GM21360 (cell line): Measurements from ENCODE around the gene RSPH9.

Experiments used
- ATAC-seq: cut with Tn5 transposase; IDR thresholded peaks from one replicate; pipeline ENCODE4 v1.9.1; 2021; ENCODE audit warnings: mild to moderate bottlenecking, moderate library complexity; ENCODE audit not compliant: unreplicated experiment

RSPH9 gene

GRCh38 chr6:43667245-43668150, 22.7 kb downstream of the RSPH9 start:
- peak; percentile 39 for ATAC-seq

DNA sequence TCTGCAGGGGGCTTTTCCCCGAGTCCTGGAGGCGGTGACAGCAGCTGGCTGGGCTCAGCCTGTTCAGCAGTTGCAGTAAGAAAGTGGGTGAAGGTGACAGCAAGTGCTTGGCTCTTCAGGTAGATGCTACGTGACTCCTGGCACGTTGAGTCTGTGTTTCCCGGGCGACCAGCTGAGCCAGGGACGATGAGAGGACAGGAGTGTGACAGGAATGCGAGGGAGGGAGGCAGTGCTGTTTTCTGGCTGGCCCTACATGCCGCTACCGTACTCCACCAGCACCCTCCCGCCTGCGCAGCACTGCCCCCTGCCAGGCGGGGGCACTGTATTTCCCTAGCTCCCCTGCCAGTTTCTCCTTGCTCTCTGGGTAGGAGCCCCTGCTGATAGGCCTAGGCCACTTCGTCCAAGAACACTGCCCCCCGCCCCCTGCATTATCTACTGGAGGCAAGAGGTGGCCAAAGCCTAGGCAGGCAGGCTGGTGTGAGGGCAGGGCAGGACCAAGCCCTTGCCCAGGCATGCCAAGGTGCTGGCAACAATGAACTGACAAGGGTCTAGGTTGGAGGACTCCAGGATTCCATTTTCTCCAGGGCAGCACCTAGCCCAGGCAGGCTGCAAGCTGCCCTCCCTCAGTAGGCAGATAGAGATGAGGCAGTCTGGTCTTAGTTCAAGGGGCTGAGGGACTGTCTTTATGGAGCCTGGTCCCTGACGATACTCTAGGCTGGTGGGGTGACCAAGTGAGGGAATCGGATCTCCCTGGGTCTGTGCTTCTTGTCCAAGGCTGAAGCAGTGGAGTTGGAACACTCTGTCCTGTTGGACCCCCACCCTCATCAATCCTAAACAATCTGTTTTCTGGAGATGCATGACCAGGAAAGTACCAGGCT, 23.6 kb downstream of the RSPH9 start:
- ATAC-seq = peak; percentile 40

GRCh38 chr6:43669050-43669921, 24.4 kb downstream of the RSPH9 start:
- no peak for ATAC-seq

DNA sequence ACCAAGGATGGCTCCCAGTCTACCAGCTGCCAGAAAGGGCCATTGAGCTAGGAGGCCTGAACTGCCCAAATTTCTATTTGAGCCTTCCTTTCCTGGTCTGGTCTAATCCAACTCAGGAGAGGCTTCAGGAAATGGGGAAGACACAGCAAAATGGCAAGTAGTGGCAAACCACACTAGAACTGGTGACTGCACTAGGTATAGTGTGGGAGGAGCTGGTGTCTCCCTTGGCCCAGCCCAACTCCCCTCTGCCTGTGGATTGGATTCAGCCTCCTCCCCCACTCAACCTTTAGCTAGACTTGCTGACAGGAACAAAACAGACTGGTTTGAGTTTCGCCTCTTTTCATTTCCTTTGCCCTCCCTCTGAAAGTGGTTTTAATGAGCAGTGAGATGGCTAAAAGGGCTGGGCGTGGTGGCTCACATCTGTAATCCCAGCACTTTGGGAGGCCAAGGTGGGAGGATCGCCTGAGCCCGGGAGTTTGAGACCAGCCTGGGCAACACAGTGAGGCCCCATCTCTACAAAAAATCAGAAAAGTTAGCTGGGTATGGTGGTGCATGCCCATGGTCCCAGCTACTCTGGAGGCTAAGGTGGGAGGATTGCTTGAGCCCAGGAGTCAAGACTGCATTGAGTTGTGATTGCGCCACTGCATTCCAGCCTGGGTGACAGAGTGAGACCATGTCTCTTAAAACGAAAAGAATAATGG, 25.2 kb downstream of the RSPH9 start:
- no peak for ATAC-seq

DNA sequence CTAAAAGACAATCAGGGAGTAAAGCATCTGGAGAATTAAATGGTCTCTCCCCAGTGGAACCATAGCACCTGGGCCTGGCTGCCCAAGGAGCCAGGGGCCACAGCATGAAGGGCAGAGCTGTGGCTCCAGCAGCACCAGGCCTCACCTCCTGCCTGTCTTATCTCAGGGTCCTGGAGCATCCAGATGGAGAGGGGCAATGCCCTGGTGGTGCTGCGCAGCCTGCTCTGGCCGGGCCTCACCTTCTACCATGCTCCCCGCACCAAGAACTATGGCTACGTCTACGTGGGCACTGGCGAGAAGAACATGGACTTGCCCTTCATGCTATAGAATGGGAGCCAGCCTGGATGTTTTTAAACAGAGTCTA, 25.8 kb downstream of the RSPH9 start:
- no peak for ATAC-seq

GRCh38 chr6:43671011-43671800, 26.4 kb downstream of the RSPH9 start:
- ATAC-seq = no peak

DNA sequence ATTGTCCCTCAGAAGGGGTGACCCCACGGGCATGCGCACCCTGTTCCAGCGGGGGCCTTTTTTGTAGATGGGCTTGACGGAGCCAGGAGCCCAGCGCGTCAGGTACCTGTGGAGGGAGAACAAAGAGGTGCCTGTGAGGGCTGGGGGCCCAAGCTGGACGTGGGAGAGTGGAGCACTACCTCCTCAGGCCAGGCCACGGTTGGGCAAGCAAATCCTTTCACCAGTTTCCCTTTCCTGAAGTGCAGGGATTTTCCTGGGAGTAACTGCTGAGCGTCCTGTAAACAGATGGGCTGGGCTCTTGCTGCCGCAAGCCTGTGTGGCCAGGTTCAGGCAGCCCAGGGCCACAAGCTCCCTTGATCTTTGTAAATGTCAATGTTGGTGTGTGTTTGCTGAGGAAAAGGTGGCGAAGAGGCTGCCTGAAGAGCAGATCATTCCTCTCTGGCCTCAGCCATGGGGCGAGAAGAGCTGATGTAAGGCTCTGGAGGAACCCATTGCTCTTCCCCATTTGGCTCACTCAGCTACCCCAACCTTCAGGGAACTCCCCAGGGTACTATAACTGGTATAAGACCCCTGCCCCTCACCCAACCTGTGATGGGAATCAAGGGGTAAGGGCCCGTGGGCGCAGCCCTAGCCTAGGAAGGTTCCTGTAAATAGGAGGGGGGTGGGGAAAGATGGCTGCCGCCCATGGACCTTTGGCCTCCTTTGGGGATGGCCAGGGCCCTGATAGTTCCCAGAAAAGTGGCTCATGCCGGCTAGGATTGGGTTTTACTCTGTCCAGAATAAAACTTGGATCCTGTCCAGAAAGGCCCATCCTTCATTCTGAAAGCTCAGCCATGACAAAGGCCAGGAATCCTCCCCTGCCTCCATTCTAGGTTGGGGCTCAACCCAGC, 27.2 kb downstream of the RSPH9 start:
- ATAC-seq = no peak

- no peak for ATAC-seq
Observed at GRCh38 chr6:43673444-43674084, 28.7 kb downstream of the RSPH9 start.

DNA sequence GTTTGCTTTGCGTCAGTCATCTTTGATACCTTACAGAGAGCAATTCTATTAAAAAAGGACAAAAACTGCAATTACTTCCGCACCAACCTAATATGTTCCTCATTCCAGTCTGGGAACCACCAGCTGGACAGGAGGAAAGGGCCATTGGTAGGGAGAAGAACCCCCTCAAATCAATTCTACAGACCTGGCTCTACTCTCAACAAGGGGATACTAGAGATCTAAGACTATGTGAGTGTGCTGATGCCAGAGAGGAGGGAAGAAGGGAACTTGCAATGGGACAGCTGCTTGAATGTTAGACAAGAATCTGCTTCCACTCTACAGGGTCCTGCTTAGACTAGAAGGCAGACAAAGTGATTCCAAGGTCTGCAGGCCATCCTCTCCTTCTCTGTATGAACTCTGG, 29.5 kb downstream of the RSPH9 start:
- no peak for ATAC-seq

DNA sequence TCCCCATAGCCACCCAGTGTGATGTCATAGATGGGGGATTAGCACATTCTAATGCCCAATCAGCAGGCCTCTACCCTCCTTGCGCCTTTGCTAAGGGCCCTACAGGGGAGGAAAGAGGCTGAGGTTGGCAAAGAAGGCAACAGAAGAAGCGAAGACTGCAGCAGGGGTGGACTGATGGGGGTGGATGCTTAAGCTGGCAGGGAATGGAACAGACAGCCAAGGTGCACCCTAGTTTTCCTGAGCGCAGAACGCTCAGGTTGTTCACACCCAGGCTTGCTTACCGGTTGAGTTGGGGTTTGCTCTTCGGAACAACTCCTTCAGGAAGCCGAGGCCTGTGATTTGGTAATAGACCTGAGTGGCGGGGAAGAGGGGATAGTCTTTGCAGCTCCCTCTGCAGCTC, 30.1 kb downstream of the RSPH9 start:
- ATAC-seq = no peak

DNA sequence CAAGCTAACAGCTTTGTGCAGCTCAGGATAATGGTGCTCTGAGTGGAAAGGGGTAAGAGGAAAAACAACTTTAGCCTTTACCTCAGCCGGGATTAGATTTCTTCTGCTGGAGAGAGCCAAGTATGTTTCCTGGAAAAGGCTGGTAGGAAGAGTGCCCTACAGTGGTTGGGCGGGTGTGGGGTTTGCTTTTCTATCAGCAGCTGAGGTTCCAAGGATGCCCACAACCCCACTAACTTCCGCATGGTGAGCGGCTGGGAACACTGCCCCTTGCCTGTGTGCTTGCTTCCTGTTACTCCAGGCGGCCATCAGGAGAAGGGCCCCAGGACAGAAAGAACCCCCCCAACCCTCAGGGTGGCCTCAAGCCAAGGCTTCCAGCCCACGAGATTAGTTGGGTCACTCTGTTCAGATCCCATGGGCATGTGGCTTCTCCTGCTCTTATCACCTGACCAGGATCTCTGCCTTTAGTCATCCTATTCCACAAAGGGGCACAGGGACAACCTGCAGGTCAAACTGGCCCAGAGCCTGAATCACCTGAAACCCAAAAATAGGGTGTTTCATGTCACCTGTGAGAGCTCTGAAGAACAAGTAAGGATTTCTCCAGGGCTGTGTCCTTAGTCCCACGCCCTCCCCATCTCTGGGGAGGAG, 32.2 kb downstream of the RSPH9 start:
- no peak for ATAC-seq

- no peak for ATAC-seq
Observed at GRCh38 chr6:43677759-43678158, 32.9 kb downstream of the RSPH9 start.

GRCh38 chr6:43678341-43678740, 33.5 kb downstream of the RSPH9 start:
- no peak for ATAC-seq

GRCh38 chr6:43679057-43679456, 34.2 kb downstream of the RSPH9 start:
- ATAC-seq = no peak

DNA sequence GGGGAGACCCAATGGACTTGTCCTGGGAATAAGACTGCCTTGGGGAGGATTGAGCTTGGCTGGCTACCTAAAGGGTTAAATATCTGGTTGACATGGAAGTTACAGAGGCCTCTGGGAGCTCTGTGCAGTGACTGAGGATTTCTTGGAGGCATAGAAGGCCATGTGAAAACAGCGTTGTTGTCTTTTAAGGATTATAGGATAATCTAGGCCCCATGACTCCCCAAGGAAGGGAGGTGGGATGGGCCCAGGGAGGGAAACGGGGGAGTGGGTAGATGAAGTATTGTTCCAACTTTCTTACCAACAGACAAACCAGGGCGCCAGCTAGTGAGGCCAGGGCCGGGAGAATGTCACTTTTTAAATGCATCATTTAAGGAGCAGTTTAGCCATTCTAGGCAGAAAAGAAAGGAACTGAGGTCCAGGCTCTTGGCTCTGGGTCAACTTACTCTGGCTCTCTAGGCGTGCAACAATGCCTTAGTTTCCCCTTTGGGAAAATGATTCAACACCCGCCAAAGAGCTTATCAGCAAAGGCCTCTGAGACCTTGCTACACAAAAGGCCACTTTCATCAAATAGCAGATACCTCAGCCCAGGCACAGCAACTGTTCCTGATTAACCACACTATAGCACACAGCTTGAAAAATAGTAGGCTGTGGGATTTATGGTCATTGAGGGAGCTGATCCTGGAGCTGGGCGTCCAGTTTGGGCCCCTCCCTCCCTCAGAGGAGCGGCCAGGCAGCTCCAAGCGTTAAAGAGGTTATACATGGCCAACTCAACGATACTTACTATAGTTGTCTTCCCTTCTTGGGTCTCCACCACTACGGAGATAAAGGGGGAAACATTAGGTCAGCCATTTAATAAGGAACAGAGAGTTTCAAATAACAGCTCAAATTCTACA, 35.7 kb downstream of the RSPH9 start:
- no peak for ATAC-seq

DNA sequence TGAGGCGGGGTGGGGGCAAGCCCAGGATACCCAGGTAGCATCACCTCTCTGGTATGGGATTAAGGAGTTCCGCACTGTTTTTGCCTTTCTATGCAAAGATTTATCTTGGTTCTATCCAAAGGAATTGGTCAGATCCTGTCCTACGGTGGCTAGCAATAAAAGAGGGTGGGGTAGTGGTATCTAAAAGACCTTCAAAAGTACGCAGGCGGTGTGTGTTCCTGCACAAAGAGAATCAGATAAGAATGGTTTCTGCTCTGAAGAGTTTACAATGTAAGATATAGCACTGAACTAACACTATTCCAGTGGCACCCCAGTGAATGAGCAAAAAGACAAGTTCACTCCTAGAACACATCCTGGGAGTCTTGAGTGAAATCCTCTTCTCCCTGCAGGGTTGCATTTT, 36.5 kb downstream of the RSPH9 start:
- ATAC-seq = no peak
